Activated CD4-positive, alpha-beta T cell treated with anti-CD3 and anti-CD28 coated beads for 24 hours (primary cell): Measurements from ENCODE around the gene IFNA2.
A peak's percentile ranks its signal among the peaks of the same experiment; 100 is the strongest.
"Not testable (repeated sequence)": the region's sequence is repeated elsewhere in the genome, so short reads cannot be mapped to it uniquely, and the experiment has no call there.

Source experiments
- DNase-seq, 2 donors: peaks; one replicate each; pipeline ENCODE4 v3.0.0-alpha.2; 2020; ENCODE audit warnings: low read depth in 2 of 2

The IFNA2 gene

GRCh38 chr9:21381448-21382339 is 3.5 kb downstream of the IFNA2 start:
- no peak for DNase-seq

GRCh38 chr9:21371467-21371866 is 13.7 kb downstream of the IFNA2 start:
- DNase-seq = not testable (repeated sequence)

GRCh38 chr9:21367957-21368356 is 17.2 kb downstream of the IFNA2 start, which contains the start of gene IFNA13:
Gene IFNA13 (minus strand): TSS chr9:21368057. CDS start chr9:21368010, 47 bp downstream.
- DNase-seq = no peak

DNA sequence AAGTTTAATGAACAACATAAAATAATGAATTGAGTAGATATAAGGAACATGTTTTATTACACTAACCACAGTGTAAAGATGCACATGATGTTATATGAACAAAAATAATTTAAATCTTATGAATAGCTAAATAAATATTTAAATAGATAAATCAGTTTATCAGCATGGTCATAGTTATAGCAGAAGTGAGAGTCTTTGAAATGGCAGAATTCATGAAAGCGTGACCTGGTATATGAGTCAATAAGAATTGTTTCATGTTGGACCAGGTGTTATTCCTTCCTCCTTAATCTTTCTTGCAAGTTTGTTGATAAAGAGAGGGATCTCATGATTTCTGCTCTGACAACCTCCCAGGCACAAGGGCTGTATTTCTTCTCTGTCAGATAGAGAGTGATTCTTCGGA is 18.0 kb downstream of the IFNA2 start:
- DNase-seq = not testable (repeated sequence)

- no peak for DNase-seq
Observed at GRCh38 chr9:21362287-21362686, 22.9 kb downstream of the IFNA2 start.

DNA sequence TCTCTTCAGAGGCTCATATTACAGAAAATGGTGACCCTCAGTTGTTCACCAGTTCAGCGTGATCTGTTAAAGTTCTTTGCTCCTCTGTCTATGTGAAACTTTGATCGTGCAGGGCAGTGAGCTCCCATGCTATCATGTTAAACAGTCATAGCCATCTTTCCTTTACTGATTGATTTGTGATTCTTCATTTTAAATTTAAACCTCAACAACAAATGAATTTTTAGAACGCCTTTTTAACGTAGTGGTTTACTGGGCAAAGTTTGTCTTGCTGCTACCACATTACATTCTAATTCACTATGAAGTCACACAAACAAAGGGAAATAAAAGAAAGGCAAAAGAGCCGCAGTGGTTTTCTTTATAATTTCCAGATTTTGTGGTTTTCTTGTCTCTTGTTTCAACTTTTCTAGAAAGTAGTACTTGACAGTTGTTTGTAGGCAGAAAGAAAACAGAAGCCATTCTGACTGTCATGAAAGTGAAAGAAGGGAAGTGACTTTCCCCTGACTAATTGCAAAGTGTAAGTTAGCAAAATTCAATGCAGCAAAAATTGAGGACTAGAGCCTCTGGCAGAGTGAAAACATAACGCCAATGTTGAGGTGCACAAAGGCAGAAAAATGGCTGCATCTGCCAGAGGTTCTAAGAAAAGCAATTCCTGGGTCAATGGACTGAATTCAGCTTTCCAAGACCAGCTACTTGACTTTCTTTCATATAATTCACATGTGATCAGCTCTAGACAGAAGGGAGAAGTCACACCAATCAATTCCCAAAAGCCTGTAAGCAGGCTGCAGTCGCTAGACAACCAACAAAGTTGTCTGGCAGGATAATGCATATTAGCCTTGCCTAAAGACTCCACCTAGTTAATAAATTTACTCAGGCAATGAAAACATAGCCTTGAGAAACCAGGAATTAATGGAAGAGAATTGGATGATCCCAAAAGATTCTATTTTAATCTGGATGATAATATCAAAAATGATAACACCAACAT is 27.4 kb downstream of the IFNA2 start:
- no peak for DNase-seq

DNA sequence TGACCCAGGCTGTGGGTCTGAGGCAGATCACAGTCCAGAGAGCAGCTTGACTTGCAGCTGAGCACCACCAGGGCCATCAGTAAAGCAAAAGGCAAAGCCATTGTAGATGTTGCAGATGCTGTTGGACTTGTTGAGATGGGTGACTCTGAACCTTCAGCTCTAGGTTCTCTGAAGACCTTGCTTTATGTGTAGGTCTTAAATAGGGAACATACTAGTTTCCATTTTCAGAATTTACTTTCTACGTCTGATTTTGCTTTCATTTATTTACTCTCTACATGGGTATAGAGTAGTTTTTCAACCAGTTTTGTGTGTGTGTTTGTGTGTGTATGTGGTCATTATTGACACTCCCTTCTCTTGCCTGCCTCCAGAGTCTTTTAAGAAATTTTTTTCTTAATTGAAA is 34.4 kb downstream of the IFNA2 start, which contains the start of gene IFNA6:
Gene IFNA6 (minus strand): TSS at position 101 of the 400 bp plus-strand sequence. CDS start 0 bp downstream, at position 101.
- no peak for DNase-seq

GRCh38 chr9:21348430-21348970 is 36.7 kb downstream of the IFNA2 start:
- no peak for DNase-seq

DNA sequence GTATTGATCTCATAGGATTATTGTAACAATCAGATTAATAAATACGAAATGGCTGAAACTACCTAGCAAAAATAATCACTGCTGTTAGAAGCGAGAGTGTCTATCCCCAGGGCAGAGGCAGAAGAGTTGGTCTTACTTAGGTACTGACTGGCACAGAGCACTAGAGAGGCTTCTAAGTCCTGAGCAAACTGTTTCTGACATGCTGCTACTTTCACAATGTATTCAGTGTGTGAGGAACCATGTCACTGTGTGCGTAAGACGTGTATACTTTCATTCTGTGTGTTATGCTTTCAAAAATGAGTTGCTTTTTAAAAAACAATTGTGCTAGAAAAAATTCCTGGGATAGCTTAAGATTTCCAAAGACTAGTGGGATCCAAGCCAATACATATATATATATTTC is 44.5 kb downstream of the IFNA2 start:
- no peak for DNase-seq

DNA sequence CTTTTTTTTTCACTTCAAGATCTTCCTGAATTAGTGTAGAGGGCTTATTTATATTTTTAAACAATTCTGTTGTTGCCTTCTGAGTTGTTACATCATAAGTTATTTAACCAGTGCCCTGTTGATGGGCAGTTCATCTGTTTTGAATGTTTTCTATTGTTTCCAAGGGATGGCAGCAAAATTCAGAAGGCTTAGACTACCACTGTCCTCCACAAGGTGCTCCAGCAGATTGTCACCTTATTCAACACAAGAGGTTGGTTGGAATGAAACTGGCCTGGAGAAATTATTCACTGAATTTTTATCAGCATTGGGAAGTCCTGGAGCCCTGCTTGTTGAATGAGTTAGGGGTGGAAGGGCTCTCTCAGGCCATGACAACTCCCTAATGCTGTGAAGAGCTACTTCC is 48.7 kb downstream of the IFNA2 start:
- no peak for DNase-seq

DNA sequence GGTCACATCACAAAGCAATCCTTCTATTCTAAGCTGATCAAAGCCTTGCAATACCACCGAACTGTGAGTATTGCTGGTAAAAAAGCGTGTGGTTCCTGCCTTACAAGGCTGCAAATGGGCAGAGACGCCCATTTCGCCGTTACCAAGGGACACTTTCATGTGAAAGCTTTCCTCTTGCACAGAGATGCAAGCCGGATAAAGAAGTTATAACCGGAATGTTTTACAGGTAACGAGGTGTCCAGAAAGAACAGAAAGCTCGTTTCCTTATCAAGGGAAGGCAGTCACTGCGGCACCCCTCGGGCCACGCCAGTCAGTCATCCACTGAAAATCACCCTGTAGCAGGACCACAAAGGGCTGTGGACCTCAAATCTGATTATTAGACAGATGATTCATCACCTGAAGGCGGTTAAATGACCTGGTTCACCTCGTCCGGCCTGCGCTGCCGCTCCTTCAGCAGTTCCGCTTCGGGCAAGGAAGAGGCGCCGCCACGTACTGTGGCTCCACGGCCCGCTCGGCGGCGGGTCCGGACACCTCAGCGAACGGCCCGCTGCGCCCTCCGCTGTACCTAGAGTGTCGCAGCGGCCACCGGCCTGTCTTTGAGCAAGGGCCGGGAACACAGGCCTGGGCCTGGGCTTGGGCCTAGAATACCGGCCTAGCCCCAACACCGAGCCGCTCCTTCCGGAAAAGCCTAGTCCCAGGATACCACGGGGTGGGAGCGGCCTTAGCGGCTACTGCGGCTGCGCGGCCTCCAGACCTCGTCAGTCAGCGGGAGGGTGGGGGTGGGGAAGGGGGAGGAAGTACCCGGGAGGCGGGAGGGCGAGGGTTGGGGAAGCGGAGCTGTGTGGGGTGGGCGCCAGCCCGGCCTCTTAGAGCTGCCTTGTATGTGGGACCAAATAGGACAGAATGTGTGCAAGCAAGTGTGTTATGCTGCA is 50.2 kb downstream of the IFNA2 start, which contains the start of gene KLHL9:
Gene KLHL9 (minus strand): TSS at position 704 of the 932 bp plus-strand sequence. CDS start 545 bp downstream, at position 159.
- peak; percentile 76 to 83 for DNase-seq
